ENCODE measurements around the gene SLC5A3.

The SLC5A3 gene

GRCh38 chr21:34086887-34087306 is 13.5 kb downstream of the SLC5A3 start:
- no peak overlapping the region for H3K27ac ChIP-seq
- no peak overlapping the region for H3K4me3 ChIP-seq
- no peaks in the 10 kb centered on the region for H3K9me3 ChIP-seq (ENCODE audit: low read depth, low read length)
- H3K36me3 ChIP-seq (ENCODE audit: insufficient read depth, low read length), result 0 out of 2 replicates have a peak, but pooled peaks cover 10% of the 10 kb centered on the region
- no peak overlapping the region for H3K9ac ChIP-seq (ENCODE audit: insufficient read length)
- DNase-seq (ENCODE audit: low read depth, low spot score), result no peak
- TF ChIP-seq EZH2 (IDR thresholded peaks at IDR 0.05), result no peak
- TF ChIP-seq POLR2AphosphoS5 (IDR thresholded peaks at IDR 0.05; ENCODE audit: borderline replicate concordance, low read depth, low read length), result no peak
- TF ChIP-seq FOXP2 (optimal IDR thresholded peaks at IDR 0.05; ENCODE audit: control extremely low read depth, extremely low read length, insufficient read depth), result no peak

- Histone ChIP-seq H3K4me3 (no peak overlapping the region), H3K9ac (ENCODE audit: insufficient read length) (no peak overlapping the region), H3K9me3 (ENCODE audit: low read depth, low read length) (no peaks in the 10 kb centered on the region), H3K36me3 (ENCODE audit: insufficient read depth, low read length) (no peaks in the 10 kb centered on the region), H3K27ac (no peak overlapping the region)
- no peak for TF ChIP-seq FOXP2 (optimal IDR thresholded peaks at IDR 0.05; ENCODE audit: control extremely low read depth, extremely low read length, insufficient read depth)
- no peak for TF ChIP-seq EZH2 (IDR thresholded peaks at IDR 0.05)
- no peak for TF ChIP-seq POLR2AphosphoS5 (IDR thresholded peaks at IDR 0.05; ENCODE audit: borderline replicate concordance, low read depth, low read length)
- DNase-seq (ENCODE audit: low read depth, low spot score), result no peak
Observed at GRCh38 chr21:34088752-34089151, 15.4 kb downstream of the SLC5A3 start.

DNA sequence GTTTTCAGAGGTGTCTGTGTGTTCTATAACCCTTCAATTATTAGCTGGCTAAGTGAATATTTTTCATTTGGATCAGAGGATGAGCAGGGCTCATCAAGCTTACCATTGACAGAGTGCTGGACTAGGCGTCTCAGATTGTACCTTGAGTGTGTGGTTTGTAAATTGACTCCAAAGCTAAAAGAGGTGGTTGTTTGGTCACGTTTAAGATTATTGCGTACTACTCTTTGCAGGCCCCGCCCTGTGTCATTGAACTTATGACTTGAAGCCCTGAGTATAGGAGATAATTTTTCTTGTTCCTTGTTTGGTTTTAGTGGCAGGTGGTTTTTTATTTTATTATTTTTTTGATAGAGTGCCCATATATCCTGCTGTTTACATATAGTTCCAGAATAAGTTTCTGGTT is 17.7 kb downstream of the SLC5A3 start:
- Histone ChIP-seq H3K4me3 (no peak overlapping the region), H3K27ac (no peak overlapping the region), H3K9ac (ENCODE audit: insufficient read length) (no peak overlapping the region), H3K9me3 (ENCODE audit: low read depth, low read length) (no peaks in the 10 kb centered on the region), H3K36me3 (ENCODE audit: insufficient read depth, low read length) (peaks cover 14% of the 10 kb centered on the region; the same call in 1 of the 2 replicates)
- TF ChIP-seq POLR2AphosphoS5 (IDR thresholded peaks at IDR 0.05; ENCODE audit: borderline replicate concordance, low read depth, low read length) (no peak), FOXP2 (optimal IDR thresholded peaks at IDR 0.05; ENCODE audit: control extremely low read depth, extremely low read length, insufficient read depth) (no peak), EZH2 (IDR thresholded peaks at IDR 0.05) (no peak)
- DNase-seq (ENCODE audit: low read depth, low spot score), result no peak

GRCh38 chr21:34091607-34092006 is 18.2 kb downstream of the SLC5A3 start:
- no peak overlapping the region for H3K4me3 ChIP-seq
- H3K36me3 ChIP-seq (ENCODE audit: insufficient read depth, low read length), result peaks cover 17% of the 10 kb centered on the region; the same call in 1 of the 2 replicates
- no peaks in the 10 kb centered on the region for H3K9me3 ChIP-seq (ENCODE audit: low read depth, low read length)
- no peak for DNase-seq (ENCODE audit: low read depth, low spot score)
- H3K9ac ChIP-seq (ENCODE audit: insufficient read length), result no peak overlapping the region
- no peak overlapping the region for H3K27ac ChIP-seq
- TF ChIP-seq POLR2AphosphoS5 (IDR thresholded peaks at IDR 0.05; ENCODE audit: borderline replicate concordance, low read depth, low read length) (no peak), EZH2 (IDR thresholded peaks at IDR 0.05) (no peak), FOXP2 (optimal IDR thresholded peaks at IDR 0.05; ENCODE audit: control extremely low read depth, extremely low read length, insufficient read depth) (no peak)

GRCh38 chr21:34092262-34092921 is 19.0 kb downstream of the SLC5A3 start:
- Histone ChIP-seq H3K9me3 (ENCODE audit: low read depth, low read length) (no peaks in the 10 kb centered on the region), H3K36me3 (ENCODE audit: insufficient read depth, low read length) (peaks cover 17% of the 10 kb centered on the region; the same call in 1 of the 2 replicates), H3K9ac (ENCODE audit: insufficient read length) (no peak overlapping the region), H3K27ac (no peak overlapping the region), H3K4me3 (no peak overlapping the region)
- no peak for TF ChIP-seq POLR2AphosphoS5 (IDR thresholded peaks at IDR 0.05; ENCODE audit: borderline replicate concordance, low read depth, low read length)
- no peak for TF ChIP-seq EZH2 (IDR thresholded peaks at IDR 0.05)
- no peak for TF ChIP-seq FOXP2 (optimal IDR thresholded peaks at IDR 0.05; ENCODE audit: control extremely low read depth, extremely low read length, insufficient read depth)
- DNase-seq (ENCODE audit: low read depth, low spot score), result no peak

DNA sequence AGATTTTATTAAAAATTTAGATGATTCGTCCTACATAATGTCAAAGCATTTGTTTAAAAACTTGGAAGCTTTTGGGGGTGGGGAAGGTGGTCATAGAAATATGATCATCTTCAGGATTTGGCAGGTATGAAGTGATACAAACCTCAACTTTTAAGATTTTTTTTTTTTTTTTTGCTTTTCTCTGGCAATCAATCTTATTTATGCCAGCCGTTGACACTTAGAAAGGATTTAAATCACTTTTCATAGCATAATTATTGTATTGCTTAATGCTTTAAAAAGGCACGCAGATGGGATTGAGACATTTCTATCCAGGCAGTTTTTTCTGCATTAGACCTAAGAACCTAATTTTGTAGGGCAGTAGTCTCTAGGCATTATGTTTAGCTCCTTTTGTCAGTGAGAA is 19.7 kb downstream of the SLC5A3 start:
- Histone ChIP-seq H3K4me3 (no peak overlapping the region), H3K36me3 (ENCODE audit: insufficient read depth, low read length) (peaks cover 17% of the 10 kb centered on the region; the same call in 1 of the 2 replicates)
- no peak for TF ChIP-seq EZH2 (IDR thresholded peaks at IDR 0.05)
- no peak for TF ChIP-seq POLR2AphosphoS5 (IDR thresholded peaks at IDR 0.05; ENCODE audit: borderline replicate concordance, low read depth, low read length)
- no peak for TF ChIP-seq FOXP2 (optimal IDR thresholded peaks at IDR 0.05; ENCODE audit: control extremely low read depth, extremely low read length, insufficient read depth)

DNA sequence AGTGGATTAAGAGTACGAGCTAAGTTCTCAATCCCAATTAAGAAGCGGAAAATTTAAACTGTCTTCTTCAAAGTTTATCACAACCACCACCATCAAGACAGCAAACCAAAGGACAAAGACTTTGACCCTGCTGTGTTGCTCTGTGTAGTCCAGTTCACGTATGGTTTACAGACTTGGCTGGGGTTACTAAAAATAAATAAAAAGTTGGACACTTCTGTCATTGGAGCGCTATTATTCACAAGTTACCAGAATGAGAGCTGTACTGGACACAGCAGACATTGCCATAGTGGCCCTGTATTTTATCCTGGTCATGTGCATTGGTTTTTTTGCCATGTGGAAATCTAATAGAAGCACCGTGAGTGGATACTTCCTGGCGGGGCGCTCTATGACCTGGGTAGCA is 21.6 kb downstream of the SLC5A3 start:
- H3K36me3 ChIP-seq (ENCODE audit: insufficient read depth, low read length), result peaks cover 17% of the 10 kb centered on the region; the same call in 1 of the 2 replicates
- H3K27ac ChIP-seq, result no peak overlapping the region
- no peak overlapping the region for H3K9ac ChIP-seq (ENCODE audit: insufficient read length)
- no peak overlapping the region for H3K4me3 ChIP-seq
- no peak for TF ChIP-seq POLR2AphosphoS5 (IDR thresholded peaks at IDR 0.05; ENCODE audit: borderline replicate concordance, low read depth, low read length)
- TF ChIP-seq EZH2 (IDR thresholded peaks at IDR 0.05), result no peak
- TF ChIP-seq FOXP2 (optimal IDR thresholded peaks at IDR 0.05; ENCODE audit: control extremely low read depth, extremely low read length, insufficient read depth), result no peak
- H3K9me3 ChIP-seq (ENCODE audit: low read depth, low read length), result no peaks in the 10 kb centered on the region
- DNase-seq (ENCODE audit: low read depth, low spot score), result no peak

More for the DNA sequence above, 19.7 kb downstream of the SLC5A3 start:
- DNase-seq (ENCODE audit: low read depth, low spot score), result no peak
- Histone ChIP-seq H3K9ac (ENCODE audit: insufficient read length) (no peak overlapping the region), H3K27ac (no peak overlapping the region), H3K9me3 (ENCODE audit: low read depth, low read length) (no peaks in the 10 kb centered on the region)

- Histone ChIP-seq H3K27ac (no peak overlapping the region), H3K36me3 (ENCODE audit: insufficient read depth, low read length) (peaks cover 17% of the 10 kb centered on the region; the same call in 1 of the 2 replicates), H3K9ac (ENCODE audit: insufficient read length) (no peak overlapping the region), H3K9me3 (ENCODE audit: low read depth, low read length) (no peaks in the 10 kb centered on the region), H3K4me3 (no peak overlapping the region)
- no peak for DNase-seq (ENCODE audit: low read depth, low spot score)
- no peak for TF ChIP-seq POLR2AphosphoS5 (IDR thresholded peaks at IDR 0.05; ENCODE audit: borderline replicate concordance, low read depth, low read length)
- no peak for TF ChIP-seq FOXP2 (optimal IDR thresholded peaks at IDR 0.05; ENCODE audit: control extremely low read depth, extremely low read length, insufficient read depth)
- no peak for TF ChIP-seq EZH2 (IDR thresholded peaks at IDR 0.05)
Observed at GRCh38 chr21:34097442-34097841, 24.1 kb downstream of the SLC5A3 start.

Measured in SK-N-MC (cell line).